HCT116 (cell line): ENCODE results near the gene CHRNA4. TPM values are rescaled to one million over a fixed set of nuclear protein-coding genes. Genes with fewer than 3 reads are reported as not detected.

Experiments
- ATAC-seq: fragments of 200-7000 bp; cut with Tn5 transposase; 2 replicates; pipeline ENCODE4 v1.9.1; 2020; ENCODE audit warnings: mild to moderate bottlenecking, moderate library complexity
- BruUV-seq: library from RNA; stranded (reverse); fragments of 400-500 nt; replicated peaks from 2 replicates; lab custom pipeline; 2021; lab: Mats Ljungman, UMichigan
- CTCF ChIA-PET: fragments of 300-600 bp; sonication (Branson Sonifier 250); formaldehyde crosslinking; loops from one replicate; lab custom pipeline; 2021; ENCODE audit warnings: antibody characterized with exemption; lab: Charles Lee
- POLR2A ChIA-PET: fragments of 300-600, 350-600 bp; sonication (Branson Sonifier 250); formaldehyde crosslinking; loops from one replicate; lab custom pipeline; 2021; ENCODE audit warnings: antibody characterized with exemption; lab: Charles Lee
- RAD21 ChIA-PET, 2 experiments: fragments of 300-600 bp; sonication (Branson Sonifier 250); formaldehyde crosslinking; loops; one replicate each; lab custom pipeline; 2023; ENCODE audit warnings: low total read pairs in 2 of 2; ENCODE audit not compliant: uncharacterized antibody in 2 of 2, unreplicated experiment in 2 of 2, low non-redundant PET in 1 of 2; lab: Charles Lee
- DNase-seq: peaks from one replicate; pipeline ENCODE4 v3.0.0-alpha.2; 2010; ENCODE audit warnings: low read depth, low spot score
- H2AFZ ChIP-seq: fragments of 200-600 bp; shearing (Covaris generic), sonication (generic); 2 replicates; pipeline ENCODE4 v1.6.1; 2017; ENCODE audit warnings: low read depth, mixed run types, mixed read lengths, antibody characterized with exemption, low read length; ENCODE audit not compliant: poor library complexity, severe bottlenecking
- H3K27ac ChIP-seq: 2 replicates; pipeline ENCODE4 v1.5.1; 2012; ENCODE audit warnings: low read depth, low read length
- H3K27me3 ChIP-seq: fragments of 200-600 bp; sonication (generic); 2 replicates; pipeline ENCODE4 v1.6.1; 2016; ENCODE audit warnings: mixed run types, low read length, mixed read lengths; ENCODE audit not compliant: insufficient read depth
- H3K36me3 ChIP-seq, 2 experiments: fragments of 200-500 bp in 1 of 2; fragments of 200-600 bp in 1 of 2; sonication (Bioruptor generic) in 1 of 2; sonication (generic) in 1 of 2; 2 replicates each; pipeline versions ENCODE4 v1.5.1 to v1.6.1; 2014 to 2016; ENCODE audit warnings: low read length in 2 of 2, inconsistent platforms in 1 of 2, mixed read lengths in 1 of 2, mixed run types in 1 of 2; ENCODE audit not compliant: insufficient read depth in 2 of 2, control insufficient read depth in 1 of 2
- H3K4me1 ChIP-seq, 2 experiments: fragments of 200-600 bp in 1 of 2; sonication (generic) in 1 of 2; 2 replicates each; pipeline versions ENCODE4 v1.5.1 to v1.6.1; 2012 to 2017; ENCODE audit warnings: low read length in 2 of 2, inconsistent platforms in 1 of 2, mild to moderate bottlenecking in 1 of 2, mixed read lengths in 1 of 2, mixed run types in 1 of 2, moderate library complexity in 1 of 2; ENCODE audit not compliant: insufficient read depth in 2 of 2, control insufficient read depth in 1 of 2
- H3K4me2 ChIP-seq: fragments of 200-600 bp; sonication (generic); 2 replicates; pipeline ENCODE4 v1.6.1; 2017; ENCODE audit warnings: mixed run types, low read length, mixed read lengths
- H3K4me3 ChIP-seq, 2 experiments: fragments of 200-600 bp in 1 of 2; sonication (generic) in 1 of 2; replicated peaks in 1 of 2; 2 replicates each; pipeline ENCODE4 v1.5.1; 2011 to 2016; ENCODE audit warnings: low read length in 2 of 2, control low read depth in 1 of 2, low read depth in 1 of 2, mild to moderate bottlenecking in 1 of 2, mixed read lengths in 1 of 2, mixed run types in 1 of 2
- H3K79me2 ChIP-seq: fragments of 200-600 bp; sonication (generic); 2 replicates; pipeline ENCODE4 v1.6.1; 2017; ENCODE audit warnings: mild to moderate bottlenecking, mixed run types, low read length, moderate library complexity, mixed read lengths; ENCODE audit not compliant: insufficient read depth
- H3K9ac ChIP-seq: fragments of 200-600 bp; sonication (generic); 2 replicates; pipeline ENCODE4 v1.6.1; 2016; ENCODE audit warnings: low read length, mixed read lengths
- H3K9me2 ChIP-seq: fragments of 200-600 bp; sonication (generic), shearing (Covaris generic); 2 replicates; pipeline ENCODE4 v1.6.1; 2017; ENCODE audit warnings: mixed run types, mild to moderate bottlenecking, moderate library complexity; ENCODE audit not compliant: insufficient read depth
- H3K9me3 ChIP-seq, 2 experiments: fragments of 200-500 bp in 1 of 2; fragments of 200-600 bp in 1 of 2; sonication (Bioruptor generic) in 1 of 2; sonication (generic) in 1 of 2; 2 replicates each; pipeline ENCODE4 v1.6.1; 2014 to 2017; ENCODE audit warnings: low read length in 2 of 2, mixed read lengths in 2 of 2, inconsistent platforms in 1 of 2, low read depth in 1 of 2, mild to moderate bottlenecking in 1 of 2, mixed run types in 1 of 2, moderate library complexity in 1 of 2; ENCODE audit not compliant: control insufficient read depth in 1 of 2, insufficient read depth in 1 of 2
- H4K20me1 ChIP-seq: fragments of 200-600 bp; sonication (generic), shearing (Covaris generic); 2 replicates; pipeline ENCODE4 v1.6.1; 2017; ENCODE audit warnings: mixed run types, mild to moderate bottlenecking, moderate library complexity; ENCODE audit not compliant: insufficient read depth
- ATF3 ChIP-seq: IDR thresholded peaks from 2 replicates; pipeline ENCODE4 v1.6.1; 2012
- CEBPB ChIP-seq: IDR thresholded peaks from 2 replicates; pipeline ENCODE4 v1.6.1; 2012; ENCODE audit warnings: low read depth
- CTCF ChIP-seq, 3 experiments: fragments of 200-600 bp in 1 of 3; sonication (generic) in 1 of 3; IDR thresholded peaks in 2 of 3; conservative IDR thresholded peaks in 1 of 3; 2 replicates each; pipeline ENCODE4 v1.5.1; 2012 to 2017; ENCODE audit warnings: low read depth in 2 of 3, low read length in 2 of 3, antibody characterized with exemption in 1 of 3, borderline replicate concordance in 1 of 3, control low read depth in 1 of 3, mild to moderate bottlenecking in 1 of 3, mixed read lengths in 1 of 3, mixed run types in 1 of 3, moderate library complexity in 1 of 3; ENCODE audit not compliant: insufficient read depth in 1 of 3
- EGR1 ChIP-seq: IDR thresholded peaks from 2 replicates; pipeline ENCODE4 v1.6.1; 2012; ENCODE audit warnings: low read depth
- ELF1 ChIP-seq: IDR thresholded peaks from 2 replicates; pipeline ENCODE4 v1.6.1; 2012; ENCODE audit warnings: low read depth, borderline replicate concordance
- EZH2 ChIP-seq: fragments of 200-600 bp; sonication (generic); IDR thresholded peaks from 2 replicates; pipeline ENCODE4 v1.6.1; 2017; ENCODE audit warnings: antibody characterized with exemption, mixed run types
- EZH2phosphoT487 ChIP-seq: fragments of 200-600 bp; IDR thresholded peaks from 2 replicates; pipeline ENCODE4 v1.6.1; 2018; ENCODE audit warnings: antibody characterized with exemption, borderline replicate concordance
- FOSL1 ChIP-seq: IDR thresholded peaks from 2 replicates; pipeline ENCODE4 v1.6.1; 2012; ENCODE audit warnings: low read depth
- JUND ChIP-seq: IDR thresholded peaks from 2 replicates; pipeline ENCODE4 v1.6.1; 2012
- MAX ChIP-seq: IDR thresholded peaks from 2 replicates; pipeline ENCODE4 v1.6.1; 2012
- POLR2A ChIP-seq: IDR thresholded peaks from 2 replicates; pipeline ENCODE4 v1.7.0; 2011; ENCODE audit warnings: borderline replicate concordance; ENCODE audit not compliant: insufficient read depth, insufficient read length; ENCODE audit errors: extremely low read depth
- POLR2AphosphoS5 ChIP-seq: IDR thresholded peaks from 2 replicates; pipeline ENCODE4 v1.6.1; 2011; ENCODE audit warnings: mild to moderate bottlenecking, low read depth, low read length, moderate library complexity
- RAD21 ChIP-seq: IDR thresholded peaks from 2 replicates; pipeline ENCODE4 v1.6.1; 2012; ENCODE audit warnings: low read depth, mild to moderate bottlenecking
- REST ChIP-seq: IDR thresholded peaks from 2 replicates; pipeline ENCODE4 v1.6.1; 2012; ENCODE audit warnings: low read depth
- SIN3A ChIP-seq: IDR thresholded peaks from 2 replicates; pipeline ENCODE4 v1.6.1; 2012; ENCODE audit warnings: low read depth
- SP1 ChIP-seq: IDR thresholded peaks from 2 replicates; pipeline ENCODE4 v1.6.1; 2012; ENCODE audit warnings: low read depth
- TCF7L2 ChIP-seq: IDR thresholded peaks from 2 replicates; pipeline ENCODE4 v1.7.0; 2011; ENCODE audit warnings: borderline replicate concordance, inconsistent platforms; ENCODE audit not compliant: insufficient read depth, insufficient read length; ENCODE audit errors: extremely low read depth
- YY1 ChIP-seq: IDR thresholded peaks from 2 replicates; pipeline ENCODE4 v1.6.1; 2011; ENCODE audit warnings: low read length, low read depth, moderate library complexity, mild to moderate bottlenecking; ENCODE audit not compliant: insufficient replicate concordance; ENCODE audit errors: extremely low read depth
- ZFX ChIP-seq: fragments of 450-650 bp; IDR thresholded peaks from 2 replicates; pipeline ENCODE4 v1.6.1; 2017
- ZNF274 ChIP-seq: fragments of 200-500 bp; sonication (Bioruptor generic); IDR thresholded peaks from 2 replicates; pipeline ENCODE4 v1.6.1; 2014; ENCODE audit warnings: mild to moderate bottlenecking, low read depth, low read length, inconsistent platforms
- intact Hi-C: fragments of 100-400 bp; cut with micrococcal nuclease; formaldehyde crosslinking; loops from 2 replicates; pipeline ENCODE4 v1.10.0; 2022
- total RNA-seq: library from RNA; stranded (reverse); gene quantifications from one replicate; pipeline ENCODE4 v1.2.1, GENCODE V29; 2021; ENCODE audit not compliant: unreplicated experiment

Gene CHRNA4
- total RNA-seq, 1 experiment from 2014 or later, result not detected

- no TSS peak for BruUV-seq
- H3K36me3 ChIP-seq, result no peaks in the 10 kb centered on the region
- RAD21 ChIA-PET, result no interaction called here
- ATAC-seq, result no peak
- peaks cover 0 to 1% of the 10 kb centered on the region in 2 experiments; a peak in 1 of 4 replicates for H3K9me3 ChIP-seq
- TF ChIP-seq MAX (no peak), EZH2phosphoT487 (no peak), REST (no peak), EZH2 (no peak), RAD21 (no peak), ZFX (no peak), CTCF (IDR thresholded peaks at IDR 0.05 in 2 of 3, conservative IDR thresholded peaks at IDR 0.05 in 1 of 3; ENCODE audit: borderline replicate concordance in 1 of 3, insufficient read depth in 1 of 3, low read depth in 2 of 3, low read length in 2 of 3) (no peak), ELF1 (no peak), POLR2A (no peak), FOSL1 (no peak), JUND (no peak), EGR1 (no peak), SP1 (no peak), ATF3 (no peak), YY1 (no peak), ZNF274 (no peak), CEBPB (no peak), SIN3A (no peak), TCF7L2 (no peak), POLR2AphosphoS5 (no peak)
- H3K9me2 ChIP-seq, result no peaks in the 10 kb centered on the region
- no peak overlapping the region for H3K4me3 ChIP-seq
- H3K27ac ChIP-seq, result no peak overlapping the region
- no peak overlapping the region for H2AFZ ChIP-seq
- H4K20me1 ChIP-seq, result no peaks in the 10 kb centered on the region
- no peaks in the 10 kb centered on the region for H3K79me2 ChIP-seq
- H3K27me3 ChIP-seq, result no peaks in the 10 kb centered on the region
- DNase-seq, result no peak
- CTCF ChIA-PET, result no interaction called here
- intact Hi-C loops, result no loop called here
- POLR2A ChIA-PET, result no interaction called here
- no peak overlapping the region for H3K4me2 ChIP-seq
- no peak overlapping the region for H3K9ac ChIP-seq
- H3K4me1 ChIP-seq, result no peaks in the 10 kb centered on the region
These were observed 4.6 kb downstream of the CHRNA4 start for GRCh38 chr20:63356511-63356910.
